CD4-positive, alpha-beta T cell (primary cell): ENCODE measurements around the gene FHOD3. TPM values are rescaled to one million over a fixed set of nuclear protein-coding genes. Genes with fewer than 3 reads are reported as not detected.

Experiments used
- ATAC-seq: fragments of 200-7000 bp; cut with Tn5 transposase; one replicate; pipeline ENCODE4 v1.10.0; 2022; ENCODE audit warnings: mild to moderate bottlenecking; ENCODE audit not compliant: poor library complexity
- CTCF ChIA-PET: fragments of 350-600 bp; sonication (Branson Sonifier 250); formaldehyde crosslinking; loops from one replicate; lab custom pipeline; 2021; ENCODE audit warnings: antibody characterized with exemption, inconsistent platforms; lab: Charles Lee
- POLR2A ChIA-PET: fragments of 350-600 bp; sonication (Branson Sonifier 250); formaldehyde crosslinking; loops from one replicate; lab custom pipeline; 2021; ENCODE audit warnings: antibody characterized with exemption, inconsistent platforms; lab: Charles Lee
- DNase-seq, 14 experiments: peaks; one replicate each; pipeline ENCODE4 v3.0.0-alpha.2; 2013 to 2020; ENCODE audit warnings: mixed read lengths in 2 of 14
- H3K27ac ChIP-seq, 2 donors: one replicate each; pipeline versions ENCODE4 v1.5.1 to v1.7.0; 2013; ENCODE audit warnings: low read length in 2 of 2, low read depth in 1 of 2, mild to moderate bottlenecking in 1 of 2
- H3K27me3 ChIP-seq, 2 experiments: 1 replicate in 1 of 2; 2 replicates in 1 of 2; pipeline versions ENCODE4 v1.6.1 to v1.7.0; 2013; ENCODE audit warnings: low read length in 2 of 2, control low read depth in 1 of 2, mild to moderate bottlenecking in 1 of 2, moderate library complexity in 1 of 2; ENCODE audit not compliant: insufficient read depth in 2 of 2, control insufficient read depth in 1 of 2
- H3K36me3 ChIP-seq: one replicate; pipeline ENCODE4 v1.6.1; 2013; ENCODE audit warnings: low read length, control low read depth; ENCODE audit not compliant: insufficient read depth
- H3K4me1 ChIP-seq: one replicate; pipeline ENCODE4 v1.6.1; 2013; ENCODE audit warnings: low read length, control low read depth; ENCODE audit not compliant: insufficient read depth
- H3K4me3 ChIP-seq: one replicate; pipeline ENCODE4 v1.5.1; 2013; ENCODE audit warnings: mild to moderate bottlenecking, low read length, moderate library complexity
- H3K9me3 ChIP-seq, 2 experiments: 1 replicate in 1 of 2; 2 replicates in 1 of 2; pipeline versions ENCODE4 v1.6.1 to v1.7.0; 2013; ENCODE audit warnings: low read length in 2 of 2, mild to moderate bottlenecking in 2 of 2, control low read depth in 1 of 2, moderate library complexity in 1 of 2; ENCODE audit not compliant: control insufficient read depth in 1 of 2, insufficient read depth in 1 of 2
- H3K27ac Mint-ChIP-seq: one replicate; pipeline ENCODE4 v1.8.0; 2020; ENCODE audit warnings: mixed read lengths
- H3K27me3 Mint-ChIP-seq: one replicate; pipeline ENCODE4 v1.8.0; 2021; ENCODE audit warnings: mixed read lengths
- H3K36me3 Mint-ChIP-seq: one replicate; pipeline ENCODE4 v1.8.0; 2021; ENCODE audit warnings: low read depth, mixed read lengths
- H3K4me1 Mint-ChIP-seq: one replicate; pipeline ENCODE4 v1.8.0; 2021; ENCODE audit warnings: low read depth, mixed read lengths
- H3K4me3 Mint-ChIP-seq: one replicate; pipeline ENCODE4 v1.8.0; 2020; ENCODE audit warnings: mild to moderate bottlenecking, mixed read lengths
- H3K9me3 Mint-ChIP-seq: one replicate; pipeline ENCODE4 v1.8.0; 2020; ENCODE audit warnings: mixed read lengths
- intact Hi-C, 2 experiments: fragments of 100-400 bp; cut with DNase I in 1 of 2; cut with micrococcal nuclease in 1 of 2; formaldehyde crosslinking; loops; one replicate each; pipeline versions ENCODE4 v1.15.1 to v1.9.0; 2023 to 2025; cut with DNase I, micrococcal nuclease
- total RNA-seq, 174 experiments: library from RNA in 2 of 174; stranded (reverse) in 2 of 174; gene quantifications; one replicate each; pipeline ENCODE4 v1.2.3 and lab custom pipeline; 2021 to 2026
- TF ChIP-seq, protein P1 (sequence below): fragments of 200-600 bp; IDR thresholded peaks from one replicate; pipeline ENCODE4 v1.8.0; 2022; ENCODE audit warnings: antibody characterized with exemption, mild to moderate bottlenecking

The FHOD3 gene
- total RNA-seq, 2 experiments from 2014 or later: not detected

DNA sequence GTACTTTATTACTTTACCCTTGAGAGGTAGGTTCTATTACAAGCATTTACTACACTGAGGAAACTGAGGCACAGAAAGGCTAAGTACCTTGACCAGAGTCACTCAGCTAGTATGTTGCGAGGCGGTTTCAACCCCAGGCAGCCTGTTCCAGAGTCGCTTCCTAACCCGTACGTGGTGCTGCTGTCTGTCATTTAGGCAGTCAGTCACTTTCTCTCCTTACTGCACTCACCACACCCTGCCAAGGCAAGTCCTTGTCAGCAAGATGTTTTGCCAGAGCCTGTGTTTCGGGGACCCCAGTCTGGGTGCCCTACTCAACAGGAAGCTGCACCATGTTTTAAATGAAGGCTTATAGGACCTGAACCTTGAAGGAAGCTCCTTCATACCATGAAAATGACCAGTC lies 356.4 kb downstream of the FHOD3 start:
- Mint-ChIP-seq H3K27ac (no peak overlapping the region), H3K36me3 (no peaks in the 10 kb centered on the region), H3K4me1 (no peaks in the 10 kb centered on the region), H3K27me3 (peaks cover 39% of the 10 kb centered on the region), H3K9me3 (no peaks in the 10 kb centered on the region), H3K4me3 (no peak overlapping the region)
- TF ChIP-seq, protein P1, sequence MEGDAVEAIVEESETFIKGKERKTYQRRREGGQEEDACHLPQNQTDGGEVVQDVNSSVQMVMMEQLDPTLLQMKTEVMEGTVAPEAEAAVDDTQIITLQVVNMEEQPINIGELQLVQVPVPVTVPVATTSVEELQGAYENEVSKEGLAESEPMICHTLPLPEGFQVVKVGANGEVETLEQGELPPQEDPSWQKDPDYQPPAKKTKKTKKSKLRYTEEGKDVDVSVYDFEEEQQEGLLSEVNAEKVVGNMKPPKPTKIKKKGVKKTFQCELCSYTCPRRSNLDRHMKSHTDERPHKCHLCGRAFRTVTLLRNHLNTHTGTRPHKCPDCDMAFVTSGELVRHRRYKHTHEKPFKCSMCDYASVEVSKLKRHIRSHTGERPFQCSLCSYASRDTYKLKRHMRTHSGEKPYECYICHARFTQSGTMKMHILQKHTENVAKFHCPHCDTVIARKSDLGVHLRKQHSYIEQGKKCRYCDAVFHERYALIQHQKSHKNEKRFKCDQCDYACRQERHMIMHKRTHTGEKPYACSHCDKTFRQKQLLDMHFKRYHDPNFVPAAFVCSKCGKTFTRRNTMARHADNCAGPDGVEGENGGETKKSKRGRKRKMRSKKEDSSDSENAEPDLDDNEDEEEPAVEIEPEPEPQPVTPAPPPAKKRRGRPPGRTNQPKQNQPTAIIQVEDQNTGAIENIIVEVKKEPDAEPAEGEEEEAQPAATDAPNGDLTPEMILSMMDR: no peak
- H3K4me3 ChIP-seq: no peak overlapping the region
- ChIA-PET CTCF (no interaction called here), POLR2A (no interaction called here)
- H3K27ac ChIP-seq: no peak overlapping the region
- intact Hi-C loops: no loop called here
- H3K4me1 ChIP-seq: no peaks in the 10 kb centered on the region
- no peaks in the 10 kb centered on the region for H3K9me3 ChIP-seq
- ATAC-seq (no peak), DNase-seq (no peak)
- no peaks in the 10 kb centered on the region for H3K27me3 ChIP-seq
- H3K36me3 ChIP-seq: no peaks in the 10 kb centered on the region

DNA sequence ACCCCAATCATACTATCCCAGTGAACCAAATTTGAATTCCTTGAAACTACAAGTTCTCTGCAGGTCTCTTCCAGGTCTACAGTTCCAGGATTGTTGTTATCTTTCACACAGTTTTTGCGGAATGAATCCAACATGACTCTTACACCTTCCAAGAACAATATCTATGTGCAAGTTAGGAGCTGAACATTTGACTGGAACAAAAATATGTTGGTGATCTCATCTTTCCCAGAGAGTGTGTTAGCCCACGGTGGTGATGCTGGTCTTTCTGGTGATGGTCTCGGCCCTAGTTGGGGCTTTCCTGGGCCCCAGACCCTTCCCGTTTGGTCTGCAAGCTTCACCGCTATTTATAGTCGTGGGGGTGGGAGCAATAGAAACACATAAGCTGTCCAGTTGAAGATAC lies 357.6 kb downstream of the FHOD3 start:
- Histone ChIP-seq H3K4me1 (no peaks in the 10 kb centered on the region), H3K9me3 (no peaks in the 10 kb centered on the region), H3K36me3 (no peaks in the 10 kb centered on the region), H3K4me3 (no peak overlapping the region), H3K27me3 (no peaks in the 10 kb centered on the region), H3K27ac (no peak overlapping the region)
- DNase-seq (no peak), ATAC-seq (no peak)
- no peaks in the 10 kb centered on the region for H3K4me1 Mint-ChIP-seq
- intact Hi-C loops: no loop called here
- TF ChIP-seq, protein P1: no peak
- POLR2A ChIA-PET: no interaction called here
- CTCF ChIA-PET: no interaction called here
- peaks cover 36% of the 10 kb centered on the region for H3K27me3 Mint-ChIP-seq
- no peak overlapping the region for H3K4me3 Mint-ChIP-seq
- H3K36me3 Mint-ChIP-seq: no peaks in the 10 kb centered on the region
- no peak overlapping the region for H3K27ac Mint-ChIP-seq
- no peaks in the 10 kb centered on the region for H3K9me3 Mint-ChIP-seq

DNA sequence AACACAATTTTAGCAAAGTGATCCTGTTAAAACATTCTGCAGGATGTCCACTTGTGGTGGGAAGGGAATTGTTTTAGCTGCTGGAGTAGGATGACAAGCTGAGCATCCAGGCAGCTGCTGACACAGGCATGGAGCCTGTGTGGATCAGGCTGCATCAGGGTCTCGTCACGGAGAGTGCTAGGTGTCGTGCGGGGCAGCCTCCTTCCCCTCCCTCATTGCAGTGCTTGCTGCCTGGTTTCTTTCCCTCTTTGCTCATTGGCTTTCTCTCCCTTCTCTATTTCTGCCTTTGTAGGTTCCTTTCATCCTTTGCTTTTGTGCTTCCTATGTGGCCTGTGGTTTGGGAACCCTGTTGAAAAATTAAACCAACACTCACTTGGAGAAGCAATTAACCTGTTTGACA lies 358.4 kb downstream of the FHOD3 start:
- no peaks in the 10 kb centered on the region for H3K36me3 Mint-ChIP-seq
- intact Hi-C loops: no loop called here
- no peak overlapping the region for H3K27ac Mint-ChIP-seq
- Histone ChIP-seq H3K27me3 (no peaks in the 10 kb centered on the region), H3K4me3 (no peak overlapping the region), H3K36me3 (no peaks in the 10 kb centered on the region), H3K9me3 (no peaks in the 10 kb centered on the region), H3K4me1 (no peaks in the 10 kb centered on the region), H3K27ac (no peak overlapping the region)
- no peak for ATAC-seq
- DNase-seq: no peak
- TF ChIP-seq, protein P1: no peak
- no peak overlapping the region for H3K4me3 Mint-ChIP-seq
- CTCF ChIA-PET: no interaction called here
- peaks cover 36% of the 10 kb centered on the region for H3K27me3 Mint-ChIP-seq
- H3K4me1 Mint-ChIP-seq: no peaks in the 10 kb centered on the region
- POLR2A ChIA-PET: no interaction called here
- H3K9me3 Mint-ChIP-seq: no peaks in the 10 kb centered on the region
